ENCODE measurements around the gene NPDC1. TPM values are rescaled to one million over a fixed set of nuclear protein-coding genes. Genes with fewer than 3 reads are reported as not detected.

The NPDC1 gene
- total RNA-seq, 2 experiments from 2014 or later: 15.3 to 16.0 TPM

GRCh38 chr9:137071282-137071681 lies 25.3 kb upstream of the NPDC1 start:
- POLR2A ChIA-PET: interaction anchor here (0.8 to 5.2 kb wide), 5 partner anchors 15 to 271 kb away, joined by 3 to 62 read pairs (median 4); partner anchors contain the start of gene MAN1B1
- H3K27ac ChIP-seq (ENCODE audit: low read depth in 1 of 2, low read length in 2 of 2): no peak overlapping the region
- peaks cover 4% of the 10 kb centered on the region for H3K27me3 Mint-ChIP-seq
- TF ChIP-seq, protein P1, sequence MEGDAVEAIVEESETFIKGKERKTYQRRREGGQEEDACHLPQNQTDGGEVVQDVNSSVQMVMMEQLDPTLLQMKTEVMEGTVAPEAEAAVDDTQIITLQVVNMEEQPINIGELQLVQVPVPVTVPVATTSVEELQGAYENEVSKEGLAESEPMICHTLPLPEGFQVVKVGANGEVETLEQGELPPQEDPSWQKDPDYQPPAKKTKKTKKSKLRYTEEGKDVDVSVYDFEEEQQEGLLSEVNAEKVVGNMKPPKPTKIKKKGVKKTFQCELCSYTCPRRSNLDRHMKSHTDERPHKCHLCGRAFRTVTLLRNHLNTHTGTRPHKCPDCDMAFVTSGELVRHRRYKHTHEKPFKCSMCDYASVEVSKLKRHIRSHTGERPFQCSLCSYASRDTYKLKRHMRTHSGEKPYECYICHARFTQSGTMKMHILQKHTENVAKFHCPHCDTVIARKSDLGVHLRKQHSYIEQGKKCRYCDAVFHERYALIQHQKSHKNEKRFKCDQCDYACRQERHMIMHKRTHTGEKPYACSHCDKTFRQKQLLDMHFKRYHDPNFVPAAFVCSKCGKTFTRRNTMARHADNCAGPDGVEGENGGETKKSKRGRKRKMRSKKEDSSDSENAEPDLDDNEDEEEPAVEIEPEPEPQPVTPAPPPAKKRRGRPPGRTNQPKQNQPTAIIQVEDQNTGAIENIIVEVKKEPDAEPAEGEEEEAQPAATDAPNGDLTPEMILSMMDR (IDR thresholded peaks at IDR 0.05): no peak
- DNase-seq (no peak), ATAC-seq (ENCODE audit: poor library complexity) (no peak)
- H3K4me3 ChIP-seq (ENCODE audit: low read length): no peak overlapping the region
- CTCF ChIA-PET: interaction anchor here (1.1 to 2.8 kb wide), 3 partner anchors 15 to 36 kb away, joined by 4 to 15 read pairs (median 4); partner anchors contain the start of genes MAN1B1 and NPDC1
- H3K36me3 Mint-ChIP-seq (ENCODE audit: low read depth): no peaks in the 10 kb centered on the region
- peak overlapping the region; percentile 24 for H3K27ac Mint-ChIP-seq
- H3K36me3 ChIP-seq (ENCODE audit: insufficient read depth, low read length): no peaks in the 10 kb centered on the region
- intact Hi-C loops (cut with DNase I, micrococcal nuclease): loop anchor here (1.0 to 2.0 kb wide), 2 partner anchors 14 to 16 kb away; partner anchors contain the start of gene MAN1B1 (in 1 of the 2)
- H3K4me3 Mint-ChIP-seq: peak overlapping the region; percentile 82
- H3K4me1 Mint-ChIP-seq (ENCODE audit: low read depth): peaks cover 16% of the 10 kb centered on the region
- H3K9me3 Mint-ChIP-seq: no peaks in the 10 kb centered on the region
- peaks cover 0 to 8% of the 10 kb centered on the region in 2 experiments for H3K27me3 ChIP-seq (ENCODE audit: control insufficient read depth in 1 of 2, insufficient read depth in 2 of 2, low read length in 2 of 2)
- H3K9me3 ChIP-seq (ENCODE audit: control insufficient read depth in 1 of 2, insufficient read depth in 1 of 2, low read length in 2 of 2): no peaks in the 10 kb centered on the region
- peaks cover 28% of the 10 kb centered on the region for H3K4me1 ChIP-seq (ENCODE audit: insufficient read depth, low read length)

GRCh38 chr9:137070906-137071275 lies 24.9 kb upstream of the NPDC1 start:
- TF ChIP-seq, protein P1 (IDR thresholded peaks at IDR 0.05): no peak
- Mint-ChIP-seq H3K27me3 (peaks cover 4% of the 10 kb centered on the region), H3K27ac (peak overlapping the region; percentile 24), H3K4me1 (ENCODE audit: low read depth) (peaks cover 16% of the 10 kb centered on the region), H3K4me3 (peak overlapping the region; percentile 82), H3K9me3 (no peaks in the 10 kb centered on the region), H3K36me3 (ENCODE audit: low read depth) (no peaks in the 10 kb centered on the region)
- no peak for DNase-seq
- no peak for ATAC-seq (ENCODE audit: poor library complexity)
- H3K4me1 ChIP-seq (ENCODE audit: insufficient read depth, low read length): peaks cover 28% of the 10 kb centered on the region
- H3K36me3 ChIP-seq (ENCODE audit: insufficient read depth, low read length): no peaks in the 10 kb centered on the region
- H3K27ac ChIP-seq (ENCODE audit: low read depth in 1 of 2, low read length in 2 of 2): no peak overlapping the region
- CTCF ChIA-PET: interaction anchor here (1.1 to 2.8 kb wide), 6 partner anchors 16 to 166 kb away, joined by 3 to 15 read pairs (median 4); partner anchors contain the start of genes MAN1B1 and NPDC1
- no peaks in the 10 kb centered on the region for H3K9me3 ChIP-seq (ENCODE audit: control insufficient read depth in 1 of 2, insufficient read depth in 1 of 2, low read length in 2 of 2)
- peaks cover 0 to 8% of the 10 kb centered on the region in 2 experiments for H3K27me3 ChIP-seq (ENCODE audit: control insufficient read depth in 1 of 2, insufficient read depth in 2 of 2, low read length in 2 of 2)
- POLR2A ChIA-PET: interaction anchor here (0.6 to 5.2 kb wide), 9 partner anchors 15 to 271 kb away, joined by 3 to 62 read pairs (median 4); partner anchors contain the start of genes DPP7 and MAN1B1
- intact Hi-C loops (cut with DNase I, micrococcal nuclease): loop anchor here (1.0 to 2.0 kb wide), 2 partner anchors 14 to 16 kb away; partner anchors contain the start of gene MAN1B1 (in 1 of the 2)
- H3K4me3 ChIP-seq (ENCODE audit: low read length): peak overlapping the region; percentile 45

DNA sequence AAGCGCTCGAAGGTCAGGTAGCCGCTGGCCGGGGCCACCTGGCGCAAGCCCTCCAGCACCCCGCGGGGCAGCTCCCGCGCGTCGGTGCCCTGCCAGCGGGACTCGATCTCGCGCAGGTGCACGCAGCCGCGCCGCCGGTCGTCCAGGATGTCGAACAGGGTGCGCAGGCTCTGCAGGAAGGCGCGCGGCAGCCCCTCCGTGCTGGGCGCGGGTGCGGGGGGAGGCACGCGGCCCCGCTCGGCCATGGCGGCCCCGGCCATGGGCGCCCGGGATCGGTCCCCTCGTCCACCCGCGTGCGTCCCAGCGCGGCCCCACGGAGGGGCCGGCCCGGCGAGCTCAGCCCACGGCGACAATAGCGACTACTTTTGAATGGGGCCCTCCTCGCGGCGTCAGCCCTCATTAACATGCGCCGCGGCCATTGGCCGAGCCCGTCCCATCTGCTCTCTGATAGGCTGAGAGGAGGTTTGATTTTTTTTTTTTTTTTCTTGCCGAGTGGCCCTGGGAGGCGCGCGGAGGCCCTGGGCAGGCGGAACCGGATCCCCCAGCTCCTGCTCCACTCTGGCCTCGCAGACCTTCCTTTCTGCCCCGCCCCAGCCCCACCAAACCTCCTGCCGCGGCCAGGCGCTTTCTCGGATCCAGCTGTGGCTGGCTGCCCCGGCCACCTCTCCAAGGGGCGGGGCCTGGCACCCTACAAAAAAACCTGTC lies 24.4 kb upstream of the NPDC1 start, which contains the start of gene SAPCD2:
Gene SAPCD2, minus strand, starts transcription at position 357 of the 705 bp plus-strand sequence. Its CDS starts 97 bp downstream, at position 260.
- H3K27ac ChIP-seq (ENCODE audit: low read depth in 1 of 2, low read length in 2 of 2): no peak within 1 kb of the TSS
- DNase-seq: peak; percentile 68 to 94 (median 78)

More for the DNA sequence above, 24.4 kb upstream of the NPDC1 start, which contains the start of gene SAPCD2:
- H3K36me3 Mint-ChIP-seq (ENCODE audit: low read depth): no peaks in the 10 kb centered on the region
- H3K27ac Mint-ChIP-seq: peak within 1 kb of the TSS; percentile 24
- peaks cover 4% of the 10 kb centered on the region for H3K27me3 Mint-ChIP-seq
- TF ChIP-seq, protein P1 (IDR thresholded peaks at IDR 0.05): no peak
- peak; percentile 88 for ATAC-seq (ENCODE audit: poor library complexity)
- POLR2A ChIA-PET: interaction anchor here (0.6 to 5.2 kb wide), 9 partner anchors 16 to 342 kb away, joined by 3 to 62 read pairs (median 4); partner anchors contain the start of genes DPP7, MAN1B1 and TUBB4B
- H3K9me3 Mint-ChIP-seq: no peaks in the 10 kb centered on the region
- Histone ChIP-seq H3K9me3 (ENCODE audit: control insufficient read depth in 1 of 2, insufficient read depth in 1 of 2, low read length in 2 of 2) (no peaks in the 10 kb centered on the region), H3K27me3 (ENCODE audit: control insufficient read depth in 1 of 2, insufficient read depth in 2 of 2, low read length in 2 of 2) (peaks cover 0 to 8% of the 10 kb centered on the region in 2 experiments), H3K36me3 (ENCODE audit: insufficient read depth, low read length) (no peaks in the 10 kb centered on the region), H3K4me3 (ENCODE audit: low read length) (peak within 1 kb of the TSS; percentile 45), H3K4me1 (ENCODE audit: insufficient read depth, low read length) (peaks cover 28% of the 10 kb centered on the region)
- CTCF ChIA-PET: interaction anchor here (0.7 to 2.8 kb wide), 6 partner anchors 16 to 166 kb away, joined by 3 to 15 read pairs (median 4); partner anchors contain the start of genes MAN1B1 and NPDC1
- peak within 1 kb of the TSS; percentile 82 for H3K4me3 Mint-ChIP-seq
- intact Hi-C loops (cut with DNase I, micrococcal nuclease): loop anchor here in 1 of 2 experiments (2.0 kb wide), 1 partner anchor 16 kb away; the partner anchor contains the start of gene MAN1B1
- peaks cover 16% of the 10 kb centered on the region for H3K4me1 Mint-ChIP-seq (ENCODE audit: low read depth)
